IMR-90 (cell line): ENCODE measurements around the gene ACTN1. TPM values are rescaled to one million over a fixed set of nuclear protein-coding genes. Genes with fewer than 3 reads are reported as not detected.

ENCODE experiments used
- ATAC-seq: fragments of 200-7000 bp; cut with Tn5 transposase; 2 replicates; pipeline ENCODE4 v1.9.1; 2020; ENCODE audit warnings: low read depth, mild to moderate bottlenecking, moderate library complexity
- BruUV-seq: library from RNA; stranded (reverse); fragments of 400-500 nt; replicated peaks from 2 replicates; lab custom pipeline; 2021; lab: Mats Ljungman, UMichigan
- CTCF ChIA-PET: fragments of 300-600 bp; formaldehyde crosslinking; extraction: SDS; loops from one replicate; lab custom pipeline; 2021; ENCODE audit warnings: antibody characterized with exemption; lab: Yijun Ruan, JAX
- POLR2A ChIA-PET: fragments of 300-600 bp; sonication (Branson Sonifier 250); formaldehyde crosslinking; loops from one replicate; lab custom pipeline; 2022; ENCODE audit warnings: antibody characterized with exemption; ENCODE audit not compliant: unreplicated experiment; lab: Charles Lee
- DNase-seq: peaks from one replicate; pipeline ENCODE4 v3.0.0; 2013
- H2AFZ ChIP-seq: replicated peaks from 2 replicates; pipeline ENCODE3; 2013; ENCODE audit warnings: low read length, mild to moderate bottlenecking; ENCODE audit not compliant: poor library complexity
- H2AK5ac ChIP-seq: 2 replicates; pipeline ENCODE4 v1.6.1; 2013; ENCODE audit warnings: low read depth, low read length, inconsistent platforms
- H2AK9ac ChIP-seq: replicated peaks from 2 replicates; pipeline ENCODE3; 2013; ENCODE audit warnings: mild to moderate bottlenecking, low read depth, low read length, moderate library complexity; ENCODE audit not compliant: poor library complexity
- H2BK120ac ChIP-seq: 2 replicates; pipeline ENCODE4 v1.6.1; 2013; ENCODE audit warnings: low read depth, low read length, inconsistent platforms
- H2BK15ac ChIP-seq: 3 replicates; pipeline ENCODE4 v1.6.1; 2013; ENCODE audit warnings: low read depth, low read length, inconsistent platforms
- H2BK20ac ChIP-seq: 2 replicates; pipeline ENCODE4 v1.6.1; 2013; ENCODE audit warnings: low read depth, mild to moderate bottlenecking, inconsistent platforms, low read length, moderate library complexity
- H2BK5ac ChIP-seq: 2 replicates; pipeline ENCODE4 v1.6.1; 2013; ENCODE audit warnings: mild to moderate bottlenecking, low read depth, low read length, inconsistent platforms; ENCODE audit not compliant: poor library complexity, severe bottlenecking
- H3K14ac ChIP-seq: replicated peaks from 2 replicates; pipeline ENCODE4 v1.6.1; 2013; ENCODE audit warnings: low read depth, low read length, inconsistent platforms
- H3K18ac ChIP-seq: 2 replicates; pipeline ENCODE4 v1.6.1; 2013; ENCODE audit warnings: low read depth, low read length, control low read depth
- H3K23ac ChIP-seq: 2 replicates; pipeline ENCODE4 v1.6.1; 2013; ENCODE audit warnings: low read depth, low read length, inconsistent platforms
- H3K27ac ChIP-seq: 2 replicates; pipeline ENCODE4 v1.5.1; 2013; ENCODE audit warnings: mild to moderate bottlenecking, control low read depth, low read length; ENCODE audit not compliant: insufficient read depth
- H3K27me3 ChIP-seq: 2 replicates; pipeline ENCODE4 v1.6.1; 2013; ENCODE audit warnings: low read length; ENCODE audit not compliant: control insufficient read depth, insufficient read depth
- H3K36me3 ChIP-seq: 2 replicates; pipeline ENCODE4 v1.6.1; 2013; ENCODE audit warnings: low read length, mixed read lengths; ENCODE audit not compliant: control insufficient read depth, insufficient read depth
- H3K4ac ChIP-seq: 2 replicates; pipeline ENCODE4 v1.6.1; 2013; ENCODE audit warnings: low read depth, low read length, inconsistent platforms
- H3K4me1 ChIP-seq: 2 replicates; pipeline ENCODE4 v1.6.1; 2013; ENCODE audit warnings: low read length, mixed read lengths; ENCODE audit not compliant: control insufficient read depth, insufficient read depth
- H3K4me2 ChIP-seq: 2 replicates; pipeline ENCODE4 v1.6.1; 2013; ENCODE audit warnings: low read depth, mild to moderate bottlenecking, control low read depth, low read length, moderate library complexity
- H3K4me3 ChIP-seq: 2 replicates; pipeline ENCODE4 v1.5.1; 2013; ENCODE audit warnings: low read depth, mild to moderate bottlenecking, control low read depth, low read length, moderate library complexity; ENCODE audit not compliant: insufficient read depth
- H3K56ac ChIP-seq: 2 replicates; pipeline ENCODE4 v1.6.1; 2013; ENCODE audit warnings: low read length, inconsistent platforms; ENCODE audit not compliant: insufficient read depth; ENCODE audit errors: extremely low read depth
- H3K79me1 ChIP-seq, 2 experiments: 2 replicates each; pipeline ENCODE4 v1.6.1; 2013; ENCODE audit warnings: low read length in 2 of 2, inconsistent platforms in 1 of 2, low read depth in 1 of 2
- H3K9ac ChIP-seq: 2 replicates; pipeline ENCODE4 v1.6.1; 2013; ENCODE audit warnings: low read depth, low read length, control low read depth
- H3K9me1 ChIP-seq: 2 replicates; pipeline ENCODE4 v1.6.1; 2013; ENCODE audit warnings: low read length, inconsistent platforms; ENCODE audit not compliant: insufficient read depth
- H3K9me3 ChIP-seq: 2 replicates; pipeline ENCODE4 v1.6.1; 2013; ENCODE audit warnings: low read length; ENCODE audit not compliant: control insufficient read depth, insufficient read depth
- H4K20me1 ChIP-seq: 2 replicates; pipeline ENCODE4 v1.6.1; 2013; ENCODE audit warnings: low read length, inconsistent platforms; ENCODE audit not compliant: insufficient read depth
- H4K5ac ChIP-seq: 2 replicates; pipeline ENCODE4 v1.6.1; 2013; ENCODE audit warnings: mild to moderate bottlenecking, low read depth, low read length, control low read depth
- H4K8ac ChIP-seq, 2 experiments: 2 replicates each; pipeline ENCODE4 v1.6.1; 2013; ENCODE audit warnings: low read depth in 2 of 2, low read length in 2 of 2, control low read depth in 1 of 2, inconsistent platforms in 1 of 2
- H4K91ac ChIP-seq: 2 replicates; pipeline ENCODE4 v1.6.1; 2013; ENCODE audit warnings: low read depth, low read length, inconsistent platforms; ENCODE audit not compliant: insufficient read depth
- BHLHE40 ChIP-seq: fragments of 150-350 bp; IDR thresholded peaks from 2 replicates; pipeline ENCODE4 v1.6.1; 2016; ENCODE audit warnings: mild to moderate bottlenecking, low read depth, low read length
- CEBPB ChIP-seq: IDR thresholded peaks from 2 replicates; pipeline ENCODE4 v1.6.1; 2012; ENCODE audit warnings: low read depth, low read length, improper control_type of control experiment
- CHD1 ChIP-seq: IDR thresholded peaks from 2 replicates; pipeline ENCODE4 v1.6.1; 2012; ENCODE audit warnings: low read depth, low read length, improper control_type of control experiment
- FOS ChIP-seq: fragments of 150-350 bp; IDR thresholded peaks from 2 replicates; pipeline ENCODE4 v1.6.1; 2016; ENCODE audit warnings: low read depth, low read length
- MAFK ChIP-seq: IDR thresholded peaks from 2 replicates; pipeline ENCODE4 v1.6.1; 2012; ENCODE audit warnings: low read depth, low read length, improper control_type of control experiment
- MAZ ChIP-seq: IDR thresholded peaks from 2 replicates; pipeline ENCODE4 v1.6.1; 2012; ENCODE audit warnings: low read depth, mild to moderate bottlenecking, low read length, improper control_type of control experiment, moderate library complexity, borderline replicate concordance
- MXI1 ChIP-seq: IDR thresholded peaks from 2 replicates; pipeline ENCODE4 v1.6.1; 2012; ENCODE audit warnings: low read depth, mild to moderate bottlenecking, low read length, moderate library complexity, borderline replicate concordance
- NFE2L2 ChIP-seq: fragments of 150-350 bp; IDR thresholded peaks from 2 replicates; pipeline ENCODE4 v1.6.1; 2016; ENCODE audit warnings: low read depth, mild to moderate bottlenecking, low read length
- POLR2A ChIP-seq: IDR thresholded peaks from 2 replicates; pipeline ENCODE4 v1.6.1; 2012; ENCODE audit warnings: mild to moderate bottlenecking, low read depth, low read length
- RAD21 ChIP-seq: IDR thresholded peaks from 2 replicates; pipeline ENCODE4 v1.6.1; 2012; ENCODE audit warnings: low read length, improper control_type of control experiment
- RCOR1 ChIP-seq: IDR thresholded peaks from 2 replicates; pipeline ENCODE4 v1.6.1; 2012; ENCODE audit warnings: mild to moderate bottlenecking, low read length, improper control_type of control experiment; ENCODE audit not compliant: insufficient replicate concordance
- RFX5 ChIP-seq: IDR thresholded peaks from 2 replicates; pipeline ENCODE4 v1.8.0; 2012; ENCODE audit warnings: low read depth, mild to moderate bottlenecking, low read length, moderate library complexity
- SMC3 ChIP-seq: fragments of 150-350 bp; IDR thresholded peaks from 2 replicates; pipeline ENCODE4 v1.6.1; 2016; ENCODE audit warnings: low read depth, mild to moderate bottlenecking, antibody characterized with exemption, low read length, moderate library complexity
- WGBS, 2 experiments: methylation state at CpG; one replicate each; pipeline versions ENCODE4 v1.1.5 to v1.1.7; 2013; ENCODE audit warnings: missing lambda C conversion rate in 2 of 2; ENCODE audit not compliant: insufficient read length in 1 of 2; ENCODE audit errors: extremely low coverage in 2 of 2; 5-methylcytosine and 5-hydroxymethylcytosine counted together
- dilution Hi-C: fragments of 300-500 bp; cut with HindIII; formaldehyde crosslinking; loops from one replicate; pipeline ENCODE4 v1.14.3; 2018; ENCODE audit warnings: low sequenced_read_pairs; ENCODE audit not compliant: unreplicated experiment
- in situ Hi-C: fragments of 300-500 bp; cut with MboI; formaldehyde crosslinking; loops from 3 replicates; pipeline ENCODE4 v1.14.3; 2019; ENCODE audit warnings: low sequenced_read_pairs, inconsistent platforms, mixed read lengths
- intact Hi-C: fragments of 100-400 bp; cut with micrococcal nuclease; formaldehyde crosslinking; loops from 2 replicates; pipeline ENCODE4 v1.10.0; 2022
- polyA plus RNA-seq, 3 experiments: library from polyadenylated mRNA; depleted of rRNA; stranded (reverse); fragments of >200 nt; gene quantifications; 2 replicates each; pipeline ENCODE4 v1.2.3, GENCODE V29; 2012; ENCODE audit warnings: low replicate concordance in 1 of 3
- total RNA-seq: library from RNA; depleted of rRNA; stranded (reverse); fragments of >200 nt; gene quantifications from 2 replicates; pipeline ENCODE4 v1.2.3, GENCODE V29; 2012
- TF ChIP-seq, protein P1 (sequence below): conservative IDR thresholded peaks from 2 replicates; pipeline ENCODE4 v1.5.1; 2012; ENCODE audit warnings: mild to moderate bottlenecking, low read depth, low read length, improper control_type of control experiment
- TF ChIP-seq, protein P2 (sequence below): fragments of 150-350 bp; IDR thresholded peaks from 2 replicates; pipeline ENCODE4 v1.6.1; 2017; ENCODE audit warnings: mild to moderate bottlenecking, antibody characterized with exemption, low read length, low read depth
- TF ChIP-seq, protein P3 (sequence below): fragments of 150-350 bp; IDR thresholded peaks from 2 replicates; pipeline ENCODE4 v1.6.1; 2016; ENCODE audit warnings: low read depth, mild to moderate bottlenecking, low read length, moderate library complexity, borderline replicate concordance

The ACTN1 gene
- total and polyA plus RNA-seq, 2 of the 4 experiments (the other 2 are of a cell fraction): 684 to 766 TPM

DNA sequence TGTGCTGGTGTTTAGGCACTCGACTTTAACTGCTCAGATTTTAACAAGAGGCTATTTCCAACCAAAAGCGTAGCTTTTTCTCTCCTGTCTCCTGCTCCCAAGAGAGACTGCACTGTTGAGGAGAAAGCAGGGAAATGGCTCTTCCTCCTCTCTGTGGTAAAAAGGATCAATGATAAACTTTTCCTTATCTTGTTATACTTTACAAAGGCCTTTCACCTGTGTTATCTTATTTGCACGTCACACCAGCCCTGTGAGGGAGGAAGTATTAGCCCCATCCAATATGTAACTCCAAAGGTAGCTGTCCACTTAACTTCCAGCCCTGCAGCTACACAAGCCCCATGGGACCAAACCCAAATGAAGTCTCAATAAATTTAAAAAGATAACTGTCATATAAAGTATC lies 153.4 kb downstream of the ACTN1 start:
- Histone ChIP-seq H4K5ac (no peak overlapping the region), H3K56ac (no peak overlapping the region), H3K27ac (no peak overlapping the region), H2BK15ac (no peak overlapping the region), H4K20me1 (no peaks in the 10 kb centered on the region), H3K14ac (no peak overlapping the region), H3K9me3 (no peaks in the 10 kb centered on the region), H3K23ac (no peak overlapping the region), H2BK120ac (no peak overlapping the region), H4K8ac (no peak overlapping the region), H3K4ac (no peak overlapping the region), H2AK9ac (no peak overlapping the region), H3K79me1 (no peaks in the 10 kb centered on the region), H3K4me1 (no peaks in the 10 kb centered on the region), H2AK5ac (no peak overlapping the region), H4K91ac (no peak overlapping the region), H2BK20ac (no peak overlapping the region), H3K18ac (no peak overlapping the region), H2AFZ (no peak overlapping the region), H2BK5ac (no peak overlapping the region), H3K4me3 (no peak overlapping the region), H3K9ac (no peak overlapping the region), H3K9me1 (peaks cover 5% of the 10 kb centered on the region; the same call in 1 of the 2 replicates), H3K27me3 (no peaks in the 10 kb centered on the region), H3K4me2 (no peak overlapping the region), H3K36me3 (no peaks in the 10 kb centered on the region)
- no peak for ATAC-seq
- WGBS, 2 experiments: no CpG with 5 or more reads among the region's 3 CpGs
- no TSS peak for BruUV-seq
- in situ Hi-C loops: no loop called here
- intact Hi-C loops: no loop called here
- DNase-seq: no peak
- ChIA-PET CTCF (interaction anchor here (0.8 to 1.1 kb wide), 3 partner anchors 11 to 575 kb away, joined by 4 to 5 read pairs (median 4); no protein-coding TSS in a partner anchor), POLR2A (no interaction called here)
- dilution Hi-C loops: no loop called here
- TF ChIP-seq FOS (no peak), MXI1 (no peak), CHD1 (no peak), RAD21 (no peak), MAFK (no peak), RCOR1 (no peak), POLR2A (no peak), RFX5 (no peak), MAZ (no peak), CEBPB (no peak), BHLHE40 (no peak), SMC3 (no peak), NFE2L2 (no peak)
- TF ChIP-seq, protein P1, sequence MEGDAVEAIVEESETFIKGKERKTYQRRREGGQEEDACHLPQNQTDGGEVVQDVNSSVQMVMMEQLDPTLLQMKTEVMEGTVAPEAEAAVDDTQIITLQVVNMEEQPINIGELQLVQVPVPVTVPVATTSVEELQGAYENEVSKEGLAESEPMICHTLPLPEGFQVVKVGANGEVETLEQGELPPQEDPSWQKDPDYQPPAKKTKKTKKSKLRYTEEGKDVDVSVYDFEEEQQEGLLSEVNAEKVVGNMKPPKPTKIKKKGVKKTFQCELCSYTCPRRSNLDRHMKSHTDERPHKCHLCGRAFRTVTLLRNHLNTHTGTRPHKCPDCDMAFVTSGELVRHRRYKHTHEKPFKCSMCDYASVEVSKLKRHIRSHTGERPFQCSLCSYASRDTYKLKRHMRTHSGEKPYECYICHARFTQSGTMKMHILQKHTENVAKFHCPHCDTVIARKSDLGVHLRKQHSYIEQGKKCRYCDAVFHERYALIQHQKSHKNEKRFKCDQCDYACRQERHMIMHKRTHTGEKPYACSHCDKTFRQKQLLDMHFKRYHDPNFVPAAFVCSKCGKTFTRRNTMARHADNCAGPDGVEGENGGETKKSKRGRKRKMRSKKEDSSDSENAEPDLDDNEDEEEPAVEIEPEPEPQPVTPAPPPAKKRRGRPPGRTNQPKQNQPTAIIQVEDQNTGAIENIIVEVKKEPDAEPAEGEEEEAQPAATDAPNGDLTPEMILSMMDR: no peak
- TF ChIP-seq, protein P2, sequence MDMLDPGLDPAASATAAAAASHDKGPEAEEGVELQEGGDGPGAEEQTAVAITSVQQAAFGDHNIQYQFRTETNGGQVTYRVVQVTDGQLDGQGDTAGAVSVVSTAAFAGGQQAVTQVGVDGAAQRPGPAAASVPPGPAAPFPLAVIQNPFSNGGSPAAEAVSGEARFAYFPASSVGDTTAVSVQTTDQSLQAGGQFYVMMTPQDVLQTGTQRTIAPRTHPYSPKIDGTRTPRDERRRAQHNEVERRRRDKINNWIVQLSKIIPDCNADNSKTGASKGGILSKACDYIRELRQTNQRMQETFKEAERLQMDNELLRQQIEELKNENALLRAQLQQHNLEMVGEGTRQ: no peak
- TF ChIP-seq, protein P3, sequence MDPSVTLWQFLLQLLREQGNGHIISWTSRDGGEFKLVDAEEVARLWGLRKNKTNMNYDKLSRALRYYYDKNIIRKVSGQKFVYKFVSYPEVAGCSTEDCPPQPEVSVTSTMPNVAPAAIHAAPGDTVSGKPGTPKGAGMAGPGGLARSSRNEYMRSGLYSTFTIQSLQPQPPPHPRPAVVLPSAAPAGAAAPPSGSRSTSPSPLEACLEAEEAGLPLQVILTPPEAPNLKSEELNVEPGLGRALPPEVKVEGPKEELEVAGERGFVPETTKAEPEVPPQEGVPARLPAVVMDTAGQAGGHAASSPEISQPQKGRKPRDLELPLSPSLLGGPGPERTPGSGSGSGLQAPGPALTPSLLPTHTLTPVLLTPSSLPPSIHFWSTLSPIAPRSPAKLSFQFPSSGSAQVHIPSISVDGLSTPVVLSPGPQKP: no peak
